22Rv1 (cell line): Measurements from ENCODE around the gene KLB.

Experiments
- H3K27ac ChIP-seq: fragments of 450-650 bp; 2 replicates; pipeline ENCODE4 v1.5.1; 2017
- CTCF ChIP-seq: fragments of 450-650 bp; IDR thresholded peaks from 2 replicates; pipeline ENCODE4 v1.5.1; 2017; ENCODE audit warnings: mild to moderate bottlenecking
- ZFX ChIP-seq: fragments of 450-650 bp; IDR thresholded peaks from 2 replicates; pipeline ENCODE4 v1.6.1; 2017; ENCODE audit warnings: antibody characterized with exemption, borderline replicate concordance

KLB gene

DNA sequence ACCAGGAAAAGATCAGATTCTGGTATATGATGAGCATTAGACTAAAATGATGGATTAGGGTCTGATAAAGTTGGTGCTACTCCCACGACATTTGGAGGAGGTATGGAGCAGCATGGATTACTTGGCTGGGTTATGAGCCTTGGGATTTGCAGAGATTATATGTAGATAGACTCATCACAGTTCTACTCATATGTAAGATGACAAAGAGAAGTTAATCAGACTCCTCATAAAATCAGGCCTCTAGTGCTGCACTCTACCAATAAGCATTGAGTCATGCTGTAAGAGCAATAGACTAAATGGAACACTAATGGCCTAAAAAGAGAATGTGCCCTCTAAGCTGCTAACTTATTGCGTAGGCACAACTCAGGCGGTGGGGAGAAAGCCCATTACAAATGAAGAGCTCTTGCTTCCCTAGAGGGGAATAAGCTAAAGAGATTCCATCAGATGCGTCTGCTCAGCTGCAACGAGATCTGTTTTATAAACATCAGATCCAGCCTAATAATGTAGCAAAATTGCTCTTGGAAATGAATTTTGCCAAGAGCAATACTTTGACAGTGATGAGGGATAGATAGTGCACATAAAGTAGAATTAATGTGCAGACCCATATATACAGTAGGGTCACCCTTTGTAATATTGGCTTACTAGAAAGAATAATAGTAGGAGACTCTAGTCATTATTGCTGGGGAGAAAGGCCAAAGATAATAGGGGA, 69.6 kb downstream of the KLB start:
- no peak overlapping the region for H3K27ac ChIP-seq
- no peak for TF ChIP-seq CTCF
- no peak for TF ChIP-seq ZFX

DNA sequence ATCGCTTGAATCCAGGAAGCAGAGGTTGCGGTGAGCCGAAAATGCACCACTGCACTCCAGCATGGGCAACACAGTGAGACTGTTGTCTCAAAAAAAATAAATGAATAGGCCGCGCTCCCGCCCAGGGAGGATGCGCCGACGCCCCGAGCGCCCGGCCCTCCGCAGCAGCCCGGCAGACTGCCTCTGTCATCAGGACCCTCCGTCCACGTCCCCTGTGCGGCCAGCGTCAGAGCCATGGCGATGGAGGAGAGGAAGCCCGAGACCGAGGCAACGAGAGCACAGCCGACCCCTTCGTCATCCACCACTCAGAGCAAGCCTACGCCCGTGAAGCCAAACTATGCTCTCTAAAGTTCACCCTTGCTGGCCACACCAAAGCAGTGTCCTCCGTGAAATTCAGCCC, 73.5 kb downstream of the KLB start:
- no peak overlapping the region for H3K27ac ChIP-seq

GRCh38 chr4:39480902-39481695, 74.4 kb downstream of the KLB start:
- no peak overlapping the region for H3K27ac ChIP-seq
- TF ChIP-seq ZFX (no peak), CTCF (no peak)

More for the DNA sequence above, 73.5 kb downstream of the KLB start:
- no peak for TF ChIP-seq ZFX
- TF ChIP-seq CTCF, result no peak

- H3K27ac ChIP-seq, result no peak overlapping the region
- no peak for TF ChIP-seq ZFX
- no peak for TF ChIP-seq CTCF
Observed at GRCh38 chr4:39484582-39485272, 78.0 kb downstream of the KLB start.

DNA sequence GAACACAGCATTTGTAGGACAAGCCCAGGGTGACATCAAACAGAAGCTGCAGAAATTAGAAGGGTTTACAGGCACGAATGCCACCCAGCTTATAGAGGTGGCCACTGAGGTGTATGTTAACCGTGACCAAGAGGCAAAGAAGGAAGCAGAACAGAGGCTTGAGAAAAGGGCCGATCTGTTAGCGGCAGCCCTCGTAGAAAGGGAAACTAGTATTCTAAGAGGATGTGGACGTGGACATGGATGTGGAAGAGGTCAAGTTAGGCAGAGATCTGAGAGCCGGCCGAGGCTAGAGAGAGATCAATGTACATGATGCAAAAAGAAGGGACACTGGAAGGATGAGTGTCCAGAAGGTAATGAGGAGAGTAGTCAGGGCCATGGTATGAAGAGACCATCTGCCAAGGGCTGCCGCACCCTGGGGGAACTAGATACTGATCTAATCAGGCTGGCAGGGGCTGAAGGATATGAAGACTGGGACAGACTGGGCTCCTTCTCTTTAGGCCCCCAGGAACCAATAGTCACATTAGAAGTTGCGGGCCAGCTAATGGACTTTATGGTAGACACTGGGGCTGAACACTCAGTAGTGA, 79.6 kb downstream of the KLB start:
- TF ChIP-seq ZFX (no peak), CTCF (no peak)

GRCh38 chr4:39490322-39490721, 83.6 kb downstream of the KLB start:
- H3K27ac ChIP-seq, result no peak overlapping the region
- TF ChIP-seq ZFX (no peak), CTCF (no peak)

More for the DNA sequence above, 79.6 kb downstream of the KLB start:
- H3K27ac ChIP-seq, result no peak overlapping the region
